ENCODE results near the gene APLF. TPM values are rescaled to one million over a fixed set of nuclear protein-coding genes. Genes with fewer than 3 reads are reported as not detected.

The APLF gene
- total and polyA plus RNA-seq, 2 experiments from 2014 or later, result 3.0 to 3.7 TPM

DNA sequence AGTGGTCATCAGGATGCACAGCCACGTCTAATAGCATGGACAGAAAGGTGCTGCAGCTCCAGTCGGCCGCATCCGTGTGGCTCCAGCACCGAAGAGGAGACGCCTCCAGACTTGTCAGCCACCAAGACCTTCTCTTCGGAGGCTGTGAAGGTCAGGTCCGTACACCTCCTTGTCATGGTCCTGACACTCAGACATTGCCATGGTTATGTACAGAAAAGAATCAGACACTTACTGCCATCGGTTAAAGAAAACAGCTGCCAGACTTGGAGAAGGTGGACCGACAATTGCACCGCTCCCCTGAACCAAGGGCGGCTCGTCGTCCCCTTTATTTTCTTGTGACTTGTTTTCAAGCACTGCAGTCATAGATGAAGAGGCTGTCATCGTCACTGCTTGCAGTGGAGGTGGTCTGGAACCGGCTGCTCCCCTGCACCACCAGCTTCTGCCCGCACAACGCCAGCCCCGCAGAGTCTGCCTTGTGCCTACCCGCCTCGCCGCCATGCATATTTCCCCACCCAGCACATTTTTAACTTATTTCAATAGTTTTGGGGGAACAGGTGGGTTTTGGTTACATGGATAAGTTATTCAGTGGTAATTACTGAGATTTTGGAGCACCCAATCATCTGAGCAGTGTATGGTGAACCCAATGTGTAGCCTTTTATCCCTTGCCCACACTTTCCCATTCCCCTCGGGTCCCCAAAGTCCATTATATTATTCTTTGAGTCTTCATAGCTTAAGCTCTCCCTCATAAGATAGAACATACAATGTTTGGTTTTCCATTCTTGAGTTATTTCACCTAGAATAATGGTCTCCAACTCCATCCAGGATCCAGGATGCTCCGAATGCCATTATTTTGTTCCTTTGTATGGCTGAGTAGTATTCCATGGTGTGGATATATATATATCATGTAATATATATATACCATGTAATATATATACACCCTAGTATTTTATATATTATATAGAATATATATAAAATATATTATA, 18.4 kb upstream of the APLF start:
- no peaks in the 10 kb centered on the region for H4K20me1 ChIP-seq (replicated peaks; ENCODE audit: insufficient read depth)
- 0 out of 2 replicates have a peak, but pooled peaks cover 4% of the 10 kb centered on the region for H3K9me2 ChIP-seq (ENCODE audit: insufficient read depth)
- Mint-ChIP-seq H3K27me3 (ENCODE audit: insufficient read depth, low read depth, poor library complexity) (peaks cover 2% of the 10 kb centered on the region), H3K36me3 (ENCODE audit: low read depth) (no peaks in the 10 kb centered on the region), H3K4me3 (no peak overlapping the region), H3K9me3 (no peaks in the 10 kb centered on the region), H3K4me1 (no peaks in the 10 kb centered on the region), H3K27ac (no peak overlapping the region)
- H2AFZ ChIP-seq, result no peak overlapping the region
- no peaks in the 10 kb centered on the region for H3K36me3 ChIP-seq (ENCODE audit: insufficient read depth)
- H3F3A ChIP-seq (replicated peaks; ENCODE audit: low read depth), result no peaks in the 10 kb centered on the region
- H3K27ac ChIP-seq (ENCODE audit: low read depth), result no peak overlapping the region
- H3K4me3 ChIP-seq, result no peak overlapping the region
- no peaks in the 10 kb centered on the region for H3K79me2 ChIP-seq (replicated peaks; ENCODE audit: insufficient read depth)
- no peaks in the 10 kb centered on the region for H3K27me3 ChIP-seq (ENCODE audit: insufficient read depth)
- H3K4me1 ChIP-seq (ENCODE audit: insufficient read depth), result no peaks in the 10 kb centered on the region
- H3K4me2 ChIP-seq, result no peak overlapping the region
- DNase-seq (ENCODE audit: low spot score) (no peak), ATAC-seq (no peak)
- no peak for TF ChIP-seq CREB1 (CRISPR knock-in tag; IDR thresholded peaks at IDR 0.05; ENCODE audit: low read depth)
- no peak for TF ChIP-seq POLR2AphosphoS5 (IDR thresholded peaks at IDR 0.05; ENCODE audit: low read depth)
- no peak for TF ChIP-seq ZNF114 (CRISPR knock-in tag; IDR thresholded peaks at IDR 0.05)
- TF ChIP-seq, protein P1, sequence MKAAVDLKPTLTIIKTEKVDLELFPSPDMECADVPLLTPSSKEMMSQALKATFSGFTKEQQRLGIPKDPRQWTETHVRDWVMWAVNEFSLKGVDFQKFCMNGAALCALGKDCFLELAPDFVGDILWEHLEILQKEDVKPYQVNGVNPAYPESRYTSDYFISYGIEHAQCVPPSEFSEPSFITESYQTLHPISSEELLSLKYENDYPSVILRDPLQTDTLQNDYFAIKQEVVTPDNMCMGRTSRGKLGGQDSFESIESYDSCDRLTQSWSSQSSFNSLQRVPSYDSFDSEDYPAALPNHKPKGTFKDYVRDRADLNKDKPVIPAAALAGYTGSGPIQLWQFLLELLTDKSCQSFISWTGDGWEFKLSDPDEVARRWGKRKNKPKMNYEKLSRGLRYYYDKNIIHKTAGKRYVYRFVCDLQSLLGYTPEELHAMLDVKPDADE (IDR thresholded peaks at IDR 0.05), result no peak
- TF ChIP-seq, protein P2, sequence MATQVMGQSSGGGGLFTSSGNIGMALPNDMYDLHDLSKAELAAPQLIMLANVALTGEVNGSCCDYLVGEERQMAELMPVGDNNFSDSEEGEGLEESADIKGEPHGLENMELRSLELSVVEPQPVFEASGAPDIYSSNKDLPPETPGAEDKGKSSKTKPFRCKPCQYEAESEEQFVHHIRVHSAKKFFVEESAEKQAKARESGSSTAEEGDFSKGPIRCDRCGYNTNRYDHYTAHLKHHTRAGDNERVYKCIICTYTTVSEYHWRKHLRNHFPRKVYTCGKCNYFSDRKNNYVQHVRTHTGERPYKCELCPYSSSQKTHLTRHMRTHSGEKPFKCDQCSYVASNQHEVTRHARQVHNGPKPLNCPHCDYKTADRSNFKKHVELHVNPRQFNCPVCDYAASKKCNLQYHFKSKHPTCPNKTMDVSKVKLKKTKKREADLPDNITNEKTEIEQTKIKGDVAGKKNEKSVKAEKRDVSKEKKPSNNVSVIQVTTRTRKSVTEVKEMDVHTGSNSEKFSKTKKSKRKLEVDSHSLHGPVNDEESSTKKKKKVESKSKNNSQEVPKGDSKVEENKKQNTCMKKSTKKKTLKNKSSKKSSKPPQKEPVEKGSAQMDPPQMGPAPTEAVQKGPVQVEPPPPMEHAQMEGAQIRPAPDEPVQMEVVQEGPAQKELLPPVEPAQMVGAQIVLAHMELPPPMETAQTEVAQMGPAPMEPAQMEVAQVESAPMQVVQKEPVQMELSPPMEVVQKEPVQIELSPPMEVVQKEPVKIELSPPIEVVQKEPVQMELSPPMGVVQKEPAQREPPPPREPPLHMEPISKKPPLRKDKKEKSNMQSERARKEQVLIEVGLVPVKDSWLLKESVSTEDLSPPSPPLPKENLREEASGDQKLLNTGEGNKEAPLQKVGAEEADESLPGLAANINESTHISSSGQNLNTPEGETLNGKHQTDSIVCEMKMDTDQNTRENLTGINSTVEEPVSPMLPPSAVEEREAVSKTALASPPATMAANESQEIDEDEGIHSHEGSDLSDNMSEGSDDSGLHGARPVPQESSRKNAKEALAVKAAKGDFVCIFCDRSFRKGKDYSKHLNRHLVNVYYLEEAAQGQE (IDR thresholded peaks at IDR 0.05; ENCODE audit: unreplicated experiment), result no peak
- TF ChIP-seq JUNB (IDR thresholded peaks at IDR 0.05; ENCODE audit: unreplicated experiment), result no peak
- TF ChIP-seq EZH2phosphoT487 (IDR thresholded peaks at IDR 0.05; ENCODE audit: unreplicated experiment), result no peak
- no peak for TF ChIP-seq NANOG (IDR thresholded peaks at IDR 0.05; ENCODE audit: borderline replicate concordance)
- TF ChIP-seq, protein P3, sequence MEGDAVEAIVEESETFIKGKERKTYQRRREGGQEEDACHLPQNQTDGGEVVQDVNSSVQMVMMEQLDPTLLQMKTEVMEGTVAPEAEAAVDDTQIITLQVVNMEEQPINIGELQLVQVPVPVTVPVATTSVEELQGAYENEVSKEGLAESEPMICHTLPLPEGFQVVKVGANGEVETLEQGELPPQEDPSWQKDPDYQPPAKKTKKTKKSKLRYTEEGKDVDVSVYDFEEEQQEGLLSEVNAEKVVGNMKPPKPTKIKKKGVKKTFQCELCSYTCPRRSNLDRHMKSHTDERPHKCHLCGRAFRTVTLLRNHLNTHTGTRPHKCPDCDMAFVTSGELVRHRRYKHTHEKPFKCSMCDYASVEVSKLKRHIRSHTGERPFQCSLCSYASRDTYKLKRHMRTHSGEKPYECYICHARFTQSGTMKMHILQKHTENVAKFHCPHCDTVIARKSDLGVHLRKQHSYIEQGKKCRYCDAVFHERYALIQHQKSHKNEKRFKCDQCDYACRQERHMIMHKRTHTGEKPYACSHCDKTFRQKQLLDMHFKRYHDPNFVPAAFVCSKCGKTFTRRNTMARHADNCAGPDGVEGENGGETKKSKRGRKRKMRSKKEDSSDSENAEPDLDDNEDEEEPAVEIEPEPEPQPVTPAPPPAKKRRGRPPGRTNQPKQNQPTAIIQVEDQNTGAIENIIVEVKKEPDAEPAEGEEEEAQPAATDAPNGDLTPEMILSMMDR (conservative IDR thresholded peaks at IDR 0.05; ENCODE audit: low read depth in 2 of 2), result no peak
- TF ChIP-seq, protein P4, sequence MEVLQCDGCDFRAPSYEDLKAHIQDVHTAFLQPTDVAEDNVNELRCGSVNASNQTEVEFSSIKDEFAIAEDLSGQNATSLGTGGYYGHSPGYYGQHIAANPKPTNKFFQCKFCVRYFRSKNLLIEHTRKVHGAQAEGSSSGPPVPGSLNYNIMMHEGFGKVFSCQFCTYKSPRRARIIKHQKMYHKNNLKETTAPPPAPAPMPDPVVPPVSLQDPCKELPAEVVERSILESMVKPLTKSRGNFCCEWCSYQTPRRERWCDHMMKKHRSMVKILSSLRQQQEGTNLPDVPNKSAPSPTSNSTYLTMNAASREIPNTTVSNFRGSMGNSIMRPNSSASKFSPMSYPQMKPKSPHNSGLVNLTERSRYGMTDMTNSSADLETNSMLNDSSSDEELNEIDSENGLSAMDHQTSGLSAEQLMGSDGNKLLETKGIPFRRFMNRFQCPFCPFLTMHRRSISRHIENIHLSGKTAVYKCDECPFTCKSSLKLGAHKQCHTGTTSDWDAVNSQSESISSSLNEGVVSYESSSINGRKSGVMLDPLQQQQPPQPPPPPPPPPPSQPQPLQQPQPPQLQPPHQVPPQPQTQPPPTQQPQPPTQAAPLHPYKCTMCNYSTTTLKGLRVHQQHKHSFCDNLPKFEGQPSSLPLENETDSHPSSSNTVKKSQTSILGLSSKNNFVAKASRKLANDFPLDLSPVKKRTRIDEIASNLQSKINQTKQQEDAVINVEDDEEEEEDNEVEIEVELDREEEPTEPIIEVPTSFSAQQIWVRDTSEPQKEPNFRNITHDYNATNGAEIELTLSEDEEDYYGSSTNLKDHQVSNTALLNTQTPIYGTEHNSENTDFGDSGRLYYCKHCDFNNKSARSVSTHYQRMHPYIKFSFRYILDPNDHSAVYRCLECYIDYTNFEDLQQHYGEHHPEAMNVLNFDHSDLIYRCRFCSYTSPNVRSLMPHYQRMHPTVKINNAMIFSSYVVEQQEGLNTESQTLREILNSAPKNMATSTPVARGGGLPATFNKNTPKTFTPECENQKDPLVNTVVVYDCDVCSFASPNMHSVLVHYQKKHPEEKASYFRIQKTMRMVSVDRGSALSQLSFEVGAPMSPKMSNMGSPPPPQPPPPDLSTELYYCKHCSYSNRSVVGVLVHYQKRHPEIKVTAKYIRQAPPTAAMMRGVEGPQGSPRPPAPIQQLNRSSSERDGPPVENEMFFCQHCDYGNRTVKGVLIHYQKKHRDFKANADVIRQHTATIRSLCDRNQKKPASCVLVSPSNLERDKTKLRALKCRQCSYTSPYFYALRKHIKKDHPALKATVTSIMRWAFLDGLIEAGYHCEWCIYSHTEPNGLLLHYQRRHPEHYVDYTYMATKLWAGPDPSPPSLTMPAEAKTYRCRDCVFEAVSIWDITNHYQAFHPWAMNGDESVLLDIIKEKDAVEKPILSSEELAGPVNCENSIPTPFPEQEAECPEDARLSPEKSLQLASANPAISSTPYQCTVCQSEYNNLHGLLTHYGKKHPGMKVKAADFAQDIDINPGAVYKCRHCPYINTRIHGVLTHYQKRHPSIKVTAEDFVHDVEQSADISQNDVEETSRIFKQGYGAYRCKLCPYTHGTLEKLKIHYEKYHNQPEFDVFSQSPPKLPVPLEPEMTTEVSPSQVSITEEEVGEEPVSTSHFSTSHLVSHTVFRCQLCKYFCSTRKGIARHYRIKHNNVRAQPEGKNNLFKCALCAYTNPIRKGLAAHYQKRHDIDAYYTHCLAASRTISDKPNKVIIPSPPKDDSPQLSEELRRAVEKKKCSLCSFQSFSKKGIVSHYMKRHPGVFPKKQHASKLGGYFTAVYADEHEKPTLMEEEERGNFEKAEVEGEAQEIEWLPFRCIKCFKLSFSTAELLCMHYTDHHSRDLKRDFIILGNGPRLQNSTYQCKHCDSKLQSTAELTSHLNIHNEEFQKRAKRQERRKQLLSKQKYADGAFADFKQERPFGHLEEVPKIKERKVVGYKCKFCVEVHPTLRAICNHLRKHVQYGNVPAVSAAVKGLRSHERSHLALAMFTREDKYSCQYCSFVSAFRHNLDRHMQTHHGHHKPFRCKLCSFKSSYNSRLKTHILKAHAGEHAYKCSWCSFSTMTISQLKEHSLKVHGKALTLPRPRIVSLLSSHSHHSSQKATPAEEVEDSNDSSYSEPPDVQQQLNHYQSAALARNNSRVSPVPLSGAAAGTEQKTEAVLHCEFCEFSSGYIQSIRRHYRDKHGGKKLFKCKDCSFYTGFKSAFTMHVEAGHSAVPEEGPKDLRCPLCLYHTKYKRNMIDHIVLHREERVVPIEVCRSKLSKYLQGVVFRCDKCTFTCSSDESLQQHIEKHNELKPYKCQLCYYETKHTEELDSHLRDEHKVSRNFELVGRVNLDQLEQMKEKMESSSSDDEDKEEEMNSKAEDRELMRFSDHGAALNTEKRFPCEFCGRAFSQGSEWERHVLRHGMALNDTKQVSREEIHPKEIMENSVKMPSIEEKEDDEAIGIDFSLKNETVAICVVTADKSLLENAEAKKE (CRISPR knock-in tag; IDR thresholded peaks at IDR 0.05), result no peak
